ENCODE data around the gene PTPRK.

DNA sequence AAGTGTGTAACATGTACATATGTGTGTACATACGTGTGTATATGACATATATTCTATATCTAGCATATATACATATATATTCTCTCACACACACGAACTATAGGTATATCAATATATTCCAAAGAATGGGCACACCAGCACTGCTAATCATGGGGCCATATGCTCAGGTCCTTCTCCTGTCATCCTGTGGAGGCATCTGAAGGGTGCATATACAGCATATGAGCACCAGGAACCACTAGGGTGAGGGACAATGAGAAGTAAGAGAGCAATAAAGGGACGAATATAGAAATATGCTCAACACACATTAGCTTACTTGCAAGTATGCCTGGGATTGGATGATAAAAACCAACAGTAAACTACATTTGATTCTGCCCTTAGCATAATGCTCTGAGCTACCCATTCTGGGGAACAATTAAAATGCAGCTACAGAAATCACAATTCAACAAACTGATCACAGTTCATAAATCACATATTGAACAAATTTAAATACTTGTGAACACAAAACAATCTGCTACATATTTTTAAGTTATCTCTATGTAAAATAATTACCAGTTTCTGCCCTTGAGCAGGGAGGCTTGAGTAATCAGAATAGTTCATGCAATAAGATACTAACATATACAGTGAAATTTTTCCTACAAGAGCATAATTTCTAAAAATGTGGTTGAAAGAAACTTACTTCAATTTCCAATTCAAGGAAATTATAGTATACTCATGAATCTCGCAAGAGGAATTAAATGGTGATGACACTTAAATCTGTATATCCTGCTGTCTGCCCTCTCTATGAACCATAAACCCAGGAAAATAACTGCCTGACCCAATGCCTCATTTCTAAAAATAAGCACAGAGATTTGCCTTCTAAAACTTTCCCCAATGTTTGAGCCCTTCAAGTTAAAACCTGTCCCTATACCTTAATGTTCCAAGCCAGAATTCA, 347.4 kb downstream of the PTPRK start:
- TF ChIP-seq POLR2A (IDR thresholded peaks at IDR 0.05): no peak
- TF ChIP-seq, protein P1, sequence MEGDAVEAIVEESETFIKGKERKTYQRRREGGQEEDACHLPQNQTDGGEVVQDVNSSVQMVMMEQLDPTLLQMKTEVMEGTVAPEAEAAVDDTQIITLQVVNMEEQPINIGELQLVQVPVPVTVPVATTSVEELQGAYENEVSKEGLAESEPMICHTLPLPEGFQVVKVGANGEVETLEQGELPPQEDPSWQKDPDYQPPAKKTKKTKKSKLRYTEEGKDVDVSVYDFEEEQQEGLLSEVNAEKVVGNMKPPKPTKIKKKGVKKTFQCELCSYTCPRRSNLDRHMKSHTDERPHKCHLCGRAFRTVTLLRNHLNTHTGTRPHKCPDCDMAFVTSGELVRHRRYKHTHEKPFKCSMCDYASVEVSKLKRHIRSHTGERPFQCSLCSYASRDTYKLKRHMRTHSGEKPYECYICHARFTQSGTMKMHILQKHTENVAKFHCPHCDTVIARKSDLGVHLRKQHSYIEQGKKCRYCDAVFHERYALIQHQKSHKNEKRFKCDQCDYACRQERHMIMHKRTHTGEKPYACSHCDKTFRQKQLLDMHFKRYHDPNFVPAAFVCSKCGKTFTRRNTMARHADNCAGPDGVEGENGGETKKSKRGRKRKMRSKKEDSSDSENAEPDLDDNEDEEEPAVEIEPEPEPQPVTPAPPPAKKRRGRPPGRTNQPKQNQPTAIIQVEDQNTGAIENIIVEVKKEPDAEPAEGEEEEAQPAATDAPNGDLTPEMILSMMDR (IDR thresholded peaks at IDR 0.05): no peak

Data from thyroid gland (tissue), 4 donors.